HG03175 (cell line): ENCODE data around the gene CAGE1.

Source experiments
- ATAC-seq: cut with Tn5 transposase; IDR thresholded peaks from one replicate; pipeline ENCODE4 v1.9.1; 2021; ENCODE audit warnings: mild to moderate bottlenecking, moderate library complexity; ENCODE audit not compliant: unreplicated experiment

Gene CAGE1

GRCh38 chr6:7389451-7390225 lies at the start of gene CAGE1, which contains the start of gene RIOK1:
Gene CAGE1, minus strand, starts transcription at chr6:7389742. Its CDS starts 2,569 bp downstream, at chr6:7387173.
Gene RIOK1, plus strand, starts transcription at chr6:7389808. Its CDS starts 195 bp downstream, at chr6:7390003.
- ATAC-seq: peak; percentile 97

- ATAC-seq: no peak
Measured at GRCh38 chr6:7439228-7439627, 49.7 kb upstream of the CAGE1 start.

- ATAC-seq: no peak
Measured at GRCh38 chr6:7438011-7438410, 48.5 kb upstream of the CAGE1 start.

- no peak for ATAC-seq
Measured at GRCh38 chr6:7434672-7435071, 45.1 kb upstream of the CAGE1 start.

- ATAC-seq: no peak
Measured at GRCh38 chr6:7433121-7433617, 43.6 kb upstream of the CAGE1 start.

GRCh38 chr6:7432391-7433120 lies 43.0 kb upstream of the CAGE1 start:
- no peak for ATAC-seq

GRCh38 chr6:7431674-7432390 lies 42.3 kb upstream of the CAGE1 start:
- no peak for ATAC-seq

- no peak for ATAC-seq
Measured at GRCh38 chr6:7431313-7431673, 41.8 kb upstream of the CAGE1 start.

- ATAC-seq: no peak
Measured at GRCh38 chr6:7426447-7427169, 37.1 kb upstream of the CAGE1 start.

GRCh38 chr6:7425808-7426190 lies 36.3 kb upstream of the CAGE1 start:
- no peak for ATAC-seq

GRCh38 chr6:7424967-7425807 lies 35.6 kb upstream of the CAGE1 start:
- no peak for ATAC-seq

GRCh38 chr6:7424058-7424457 lies 34.5 kb upstream of the CAGE1 start:
- no peak for ATAC-seq

- ATAC-seq: no peak
Measured at GRCh38 chr6:7421066-7421465, 31.5 kb upstream of the CAGE1 start.

GRCh38 chr6:7419065-7419464 lies 29.5 kb upstream of the CAGE1 start:
- no peak for ATAC-seq

GRCh38 chr6:7418238-7418905 lies 28.8 kb upstream of the CAGE1 start:
- ATAC-seq: no peak

- ATAC-seq: no peak
Measured at GRCh38 chr6:7417684-7418083, 28.1 kb upstream of the CAGE1 start.

GRCh38 chr6:7414811-7415210 lies 25.3 kb upstream of the CAGE1 start:
- no peak for ATAC-seq

- no peak for ATAC-seq
Measured at GRCh38 chr6:7413151-7413823, 23.7 kb upstream of the CAGE1 start.

- ATAC-seq: no peak
Measured at GRCh38 chr6:7411328-7411727, 21.8 kb upstream of the CAGE1 start.
